GM21367 (cell line): ENCODE measurements around the gene DEFB129.
"Not testable (repeated sequence)": the region's sequence is repeated elsewhere in the genome, so short reads cannot be mapped to it uniquely, and the experiment has no call there.

Experiments used
- ATAC-seq: cut with Tn5 transposase; IDR thresholded peaks from one replicate; pipeline ENCODE4 v1.9.1; 2021; ENCODE audit not compliant: unreplicated experiment

DEFB129 gene

DNA sequence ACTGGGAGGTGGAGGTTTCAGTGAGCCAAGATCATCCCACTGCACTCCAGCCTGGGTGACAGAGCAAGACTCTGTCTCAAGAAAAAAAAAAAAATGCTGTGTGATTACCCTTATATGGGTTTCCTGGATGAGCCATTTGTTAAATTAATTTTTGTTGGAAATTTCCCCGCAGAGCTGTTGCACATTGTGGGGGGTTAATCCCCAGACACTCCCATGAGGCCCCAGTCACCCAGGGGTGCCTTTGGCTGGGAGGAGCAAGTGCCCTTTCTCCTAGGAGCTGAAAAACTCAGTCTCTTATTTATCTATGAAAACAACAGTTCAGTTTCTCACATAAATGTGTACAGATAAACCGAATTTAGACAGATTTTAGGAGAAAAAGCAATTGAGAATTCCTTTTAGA lies 25.7 kb downstream of the DEFB129 start:
- no peak for ATAC-seq

GRCh38 chr20:253447-253846 lies 26.4 kb downstream of the DEFB129 start:
- ATAC-seq: not testable (repeated sequence)

- ATAC-seq: no peak
Measured at GRCh38 chr20:257419-257818, 30.4 kb downstream of the DEFB129 start, which contains the start of gene DEFB132. Gene DEFB132, plus strand, starts transcription at chr20:257724. Its CDS starts 55 bp downstream, at chr20:257779.

- ATAC-seq: no peak
Measured at GRCh38 chr20:258269-258858, 31.3 kb downstream of the DEFB129 start.

DNA sequence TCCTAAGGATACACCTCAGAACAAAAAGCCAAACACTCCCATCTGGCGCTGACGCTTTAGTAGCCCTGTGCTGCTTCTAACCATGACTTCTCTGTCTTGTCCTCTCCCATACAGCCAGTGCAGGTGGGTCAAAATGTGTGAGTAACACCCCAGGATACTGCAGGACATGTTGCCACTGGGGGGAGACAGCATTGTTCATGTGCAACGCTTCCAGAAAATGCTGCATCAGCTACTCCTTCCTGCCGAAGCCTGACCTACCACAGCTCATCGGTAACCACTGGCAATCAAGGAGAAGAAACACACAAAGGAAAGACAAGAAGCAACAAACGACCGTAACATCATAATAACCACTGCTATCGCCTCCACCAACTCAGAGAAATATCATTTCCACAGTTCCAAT lies 31.9 kb downstream of the DEFB129 start:
- no peak for ATAC-seq

GRCh38 chr20:259981-260380 lies 32.9 kb downstream of the DEFB129 start:
- ATAC-seq: no peak

GRCh38 chr20:263701-264100 lies 36.6 kb downstream of the DEFB129 start:
- no peak for ATAC-seq

- peak; percentile 72 for ATAC-seq
Measured at GRCh38 chr20:266596-267562, 39.8 kb downstream of the DEFB129 start.

GRCh38 chr20:270517-270916 lies 43.5 kb downstream of the DEFB129 start:
- ATAC-seq: no peak

DNA sequence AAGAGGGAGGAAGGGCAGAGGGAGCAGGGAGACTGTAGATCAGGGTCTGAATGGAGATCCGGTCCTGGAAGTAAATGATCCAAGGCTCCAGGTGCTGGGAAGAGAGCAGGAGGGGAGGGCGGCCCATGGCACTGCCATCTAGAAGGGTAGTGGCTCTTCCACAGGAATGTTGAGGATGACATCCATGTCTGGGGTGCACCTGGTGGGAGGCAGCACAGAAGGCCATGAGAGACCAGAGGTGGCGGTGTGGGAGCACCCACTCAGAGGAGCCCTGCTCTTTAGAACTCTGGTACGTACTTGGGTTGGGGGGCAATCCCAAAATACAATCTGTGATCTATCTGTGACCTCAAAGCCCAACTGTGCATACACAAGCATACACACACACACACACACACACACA lies 44.0 kb downstream of the DEFB129 start:
- no peak for ATAC-seq

DNA sequence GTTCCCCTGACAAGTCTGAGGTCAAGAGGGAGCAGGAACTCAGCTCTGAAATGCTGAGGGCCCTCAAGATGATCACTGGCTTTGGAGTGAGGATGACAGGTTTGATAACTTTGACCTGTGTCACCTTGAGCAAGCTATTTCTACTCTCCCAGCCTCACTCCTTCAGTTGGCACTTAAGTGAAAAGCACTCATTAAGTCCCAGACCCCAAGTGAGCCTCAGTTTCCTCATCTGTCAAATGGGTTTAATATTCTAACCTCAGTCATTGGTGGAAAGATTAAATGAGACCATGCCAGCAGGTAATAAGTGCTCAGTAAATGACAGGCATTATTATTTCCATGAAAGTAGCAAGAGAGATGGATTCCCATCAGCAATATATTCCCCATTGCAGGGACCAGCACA lies 44.5 kb downstream of the DEFB129 start:
- no peak for ATAC-seq

- no peak for ATAC-seq
Measured at GRCh38 chr20:272718-273117, 45.7 kb downstream of the DEFB129 start.

DNA sequence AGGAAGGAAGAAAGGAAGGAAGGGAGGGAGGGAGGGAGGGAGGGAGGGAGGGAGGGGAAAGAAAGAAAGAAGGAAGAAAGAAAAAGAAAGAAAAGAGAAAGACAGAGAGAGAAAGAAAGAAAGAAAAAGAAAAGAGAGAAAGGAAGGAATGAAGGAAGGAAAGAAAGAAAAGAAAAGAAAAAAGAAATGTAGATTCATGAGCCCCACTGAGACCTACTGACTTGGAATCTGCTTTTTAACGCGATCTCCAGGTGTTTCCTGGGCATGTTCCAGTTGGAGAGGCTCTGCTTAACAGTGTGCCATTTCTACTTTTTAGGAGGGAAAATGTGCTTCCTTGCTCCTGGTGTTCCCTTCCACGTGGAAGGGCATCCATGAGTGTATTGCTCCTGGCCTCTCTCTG lies 46.8 kb downstream of the DEFB129 start:
- ATAC-seq: no peak

- ATAC-seq: no peak
Measured at GRCh38 chr20:275791-276190, 48.7 kb downstream of the DEFB129 start.

DNA sequence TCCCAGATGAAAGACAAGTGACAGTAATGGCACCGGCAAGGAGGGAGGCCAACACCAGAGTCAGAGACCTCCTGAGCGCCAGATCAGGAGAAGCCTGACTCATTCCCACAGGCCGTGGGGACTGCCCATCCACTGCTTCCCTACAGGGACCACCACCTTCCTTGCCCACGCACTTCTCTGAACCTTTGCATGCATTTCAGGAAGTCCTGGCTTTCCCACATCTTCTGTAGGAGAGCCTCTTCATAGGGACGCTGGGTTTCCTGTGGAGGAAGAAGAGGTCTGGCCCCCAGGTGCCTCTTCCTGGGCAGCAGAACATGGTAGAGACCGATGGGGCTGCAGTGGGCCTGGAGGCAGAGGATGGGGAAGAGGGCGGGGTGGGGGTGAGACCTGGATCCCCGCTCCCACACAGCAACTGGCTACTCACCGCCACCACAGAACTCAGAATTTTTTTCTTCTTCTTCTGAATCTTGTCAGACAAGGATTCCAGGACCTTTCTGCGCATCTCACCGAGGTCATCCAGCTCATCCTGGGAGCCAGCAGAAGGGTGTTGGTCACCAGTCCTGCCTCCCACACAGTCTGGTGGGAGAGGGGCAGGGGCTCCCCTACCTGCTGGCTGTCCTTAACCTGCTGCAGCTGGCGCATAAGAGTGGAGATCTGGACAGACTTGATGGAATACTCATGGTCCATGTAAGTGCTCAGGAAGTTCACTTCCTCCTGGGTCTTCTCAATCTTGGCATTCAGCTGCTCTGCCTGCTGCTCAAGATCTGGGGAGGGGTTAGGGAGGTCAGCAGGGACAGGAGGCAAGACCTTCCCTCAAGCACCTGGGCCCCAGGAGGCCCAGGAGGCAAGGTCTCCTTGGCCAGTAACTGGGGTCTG lies 49.8 kb downstream of the DEFB129 start:
- ATAC-seq: no peak

- no peak for ATAC-seq
Measured at GRCh38 chr20:277496-277781, 50.4 kb downstream of the DEFB129 start.

GRCh38 chr20:278181-278580 lies 51.1 kb downstream of the DEFB129 start:
- ATAC-seq: no peak

- no peak for ATAC-seq
Measured at GRCh38 chr20:278607-279571, 51.8 kb downstream of the DEFB129 start.
